GM12891 (cell line): ENCODE measurements around the gene HOTAIR.

Source experiments
- POLR2A ChIP-seq: IDR thresholded peaks from 2 replicates; pipeline ENCODE4 v1.6.1; 2011; ENCODE audit warnings: low read depth, low read length, control low read depth
- POLR2AphosphoS5 ChIP-seq: IDR thresholded peaks from 2 replicates; pipeline ENCODE4 v1.6.1; 2011; ENCODE audit warnings: low read depth, low read length, control low read depth
- TAF1 ChIP-seq: IDR thresholded peaks from 2 replicates; pipeline ENCODE4 v1.6.1; 2011; ENCODE audit warnings: low read depth, low read length, control low read depth

GRCh38 chr12:53992377-53992889 lies 17.7 kb upstream of the HOTAIR start:
- no peak for TF ChIP-seq POLR2AphosphoS5
- TF ChIP-seq TAF1, result no peak
- no peak for TF ChIP-seq POLR2A
